CD4-positive, alpha-beta T cell treated with Interleukin-21 for 1 hour (primary cell): ENCODE measurements around the gene IL17RA.

Source experiments
- DNase-seq: peaks from one replicate; pipeline ENCODE4 v3.0.0-alpha.2; 2020

IL17RA gene

DNA sequence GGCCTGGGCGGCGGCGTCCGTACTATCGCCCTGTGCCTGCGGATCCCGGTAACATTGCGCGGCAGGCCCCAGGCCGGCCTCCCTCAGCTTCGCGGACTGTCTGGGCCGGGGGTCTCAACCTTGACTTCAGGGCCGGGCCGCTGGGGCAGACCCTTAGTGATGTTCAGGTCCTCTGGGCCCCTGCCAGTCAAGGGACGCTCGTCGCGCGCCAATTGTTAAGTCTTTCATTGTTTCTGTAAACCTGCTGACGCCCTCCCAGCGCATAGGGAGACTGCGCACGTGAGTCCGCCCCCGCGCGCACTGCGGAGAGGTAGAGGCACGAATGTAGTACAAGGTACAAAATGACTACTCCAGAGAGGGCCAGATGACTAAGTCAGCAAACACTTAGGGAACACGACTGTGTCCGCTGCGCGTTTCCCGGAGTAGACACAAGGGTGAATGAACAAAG lies 74.7 kb downstream of the IL17RA start:
- peak; percentile 34 for DNase-seq

DNA sequence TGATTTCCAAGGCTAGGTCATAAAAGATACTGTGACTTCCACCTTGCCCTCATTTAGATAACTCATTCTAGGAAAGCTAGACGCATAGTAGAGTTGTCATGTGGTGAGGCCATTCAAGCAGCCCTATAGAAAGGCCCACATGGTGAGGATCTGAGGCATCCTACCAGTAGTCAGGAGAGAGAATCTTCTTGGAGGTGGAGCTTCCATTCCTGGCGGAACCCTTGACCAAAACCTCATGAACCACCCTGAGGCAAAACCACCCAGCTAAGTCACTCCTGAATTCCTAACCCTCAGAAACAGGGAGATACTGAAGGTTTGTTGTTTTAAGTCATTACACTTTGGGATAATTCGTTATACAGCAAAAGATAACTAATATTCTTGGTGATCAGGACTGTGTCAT lies 77.2 kb downstream of the IL17RA start:
- DNase-seq, result no peak

DNA sequence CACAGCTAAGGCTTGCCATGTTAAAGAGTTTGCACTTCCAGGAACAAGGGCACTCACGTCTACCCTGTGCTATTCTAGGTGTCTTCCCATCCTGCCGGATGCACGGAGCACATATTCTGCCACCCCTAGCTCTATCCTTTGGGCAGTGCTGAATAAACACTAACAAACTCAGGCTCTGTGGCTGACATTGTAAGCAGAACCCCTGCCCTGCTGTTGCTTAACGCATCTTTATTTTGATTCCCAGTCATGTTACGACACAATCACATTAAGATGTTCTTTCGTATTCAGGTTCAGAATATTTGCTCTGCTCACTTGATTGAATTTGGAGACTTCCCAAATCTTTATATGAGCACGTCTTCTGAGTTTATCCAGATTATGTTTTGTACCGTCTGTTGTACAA lies 77.9 kb downstream of the IL17RA start:
- DNase-seq, result no peak

DNA sequence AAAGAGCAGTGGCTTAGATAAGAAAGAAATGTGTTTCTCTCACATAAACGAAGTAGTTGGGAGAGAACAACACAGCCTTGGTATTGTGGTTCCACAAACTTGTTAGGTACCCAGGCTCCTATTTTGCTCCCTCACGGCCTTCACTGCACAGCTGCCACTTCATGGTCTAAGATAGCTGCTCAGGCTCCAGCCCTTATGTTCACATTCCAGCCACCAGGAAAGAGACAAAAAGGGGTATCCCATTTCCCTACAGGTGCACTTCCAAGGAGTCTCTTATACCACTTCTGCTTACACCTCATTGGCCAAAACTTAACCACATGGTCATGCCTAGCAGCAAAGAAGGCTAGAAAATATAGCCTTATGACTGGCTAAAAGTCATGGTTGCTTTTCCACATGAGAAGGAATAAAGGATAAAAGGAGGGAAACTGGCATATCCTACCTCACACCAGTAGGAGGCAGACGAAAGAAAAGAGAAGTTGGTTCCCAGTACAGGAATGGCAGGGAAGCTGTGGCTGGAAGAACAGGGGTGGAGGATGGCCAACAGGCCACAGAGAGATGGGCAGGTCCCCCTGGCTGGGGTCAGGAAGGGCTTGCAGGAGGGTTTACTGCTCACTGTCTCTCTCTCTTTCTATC lies 79.7 kb downstream of the IL17RA start:
- DNase-seq, result no peak
